ENCODE results near the gene DGCR2.

GRCh38 chr22:19123936-19124335 lies 1.7 kb upstream of the DGCR2 start:
- TF ChIP-seq CTCF (IDR thresholded peaks at IDR 0.05): no peak
- no peak for TF ChIP-seq POLR2A (IDR thresholded peaks at IDR 0.05)
